ENCODE results near the gene TAF11.
"Not testable (repeated sequence)": the region's sequence is repeated elsewhere in the genome, so short reads cannot be mapped to it uniquely, and the experiment has no call there.

TAF11 gene

DNA sequence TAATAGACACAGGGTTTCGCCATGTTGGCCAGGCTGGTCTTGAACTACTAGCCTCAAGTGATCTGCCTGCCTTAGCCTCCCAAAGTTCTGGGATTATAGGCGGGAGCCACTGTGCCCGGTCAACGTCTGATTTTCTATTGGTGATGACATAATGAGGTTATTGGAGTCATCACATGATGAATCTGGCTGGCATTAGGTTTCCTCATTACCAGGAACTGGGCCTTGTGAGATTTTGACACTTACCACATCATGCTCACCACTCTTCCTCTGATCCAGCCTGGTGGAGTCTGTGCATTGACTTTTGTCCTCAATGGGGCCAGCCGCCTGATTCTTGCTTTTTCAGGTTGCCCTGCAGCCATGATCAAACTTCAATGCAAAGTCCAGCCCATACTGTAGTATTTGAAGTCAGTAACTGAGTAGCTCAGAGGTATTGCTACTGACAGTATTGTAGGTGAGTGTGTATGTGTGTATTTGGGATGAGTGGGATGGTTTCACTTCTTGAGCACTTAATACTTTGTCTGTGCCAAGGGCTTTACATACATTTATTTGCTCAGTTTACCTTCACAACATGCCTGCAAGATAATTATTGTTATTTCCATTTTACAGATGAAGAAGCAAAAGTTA lies 17.3 kb upstream of the TAF11 start:
- DNase-seq (ENCODE audit: low read depth in 2 of 2), result no peak

DNA sequence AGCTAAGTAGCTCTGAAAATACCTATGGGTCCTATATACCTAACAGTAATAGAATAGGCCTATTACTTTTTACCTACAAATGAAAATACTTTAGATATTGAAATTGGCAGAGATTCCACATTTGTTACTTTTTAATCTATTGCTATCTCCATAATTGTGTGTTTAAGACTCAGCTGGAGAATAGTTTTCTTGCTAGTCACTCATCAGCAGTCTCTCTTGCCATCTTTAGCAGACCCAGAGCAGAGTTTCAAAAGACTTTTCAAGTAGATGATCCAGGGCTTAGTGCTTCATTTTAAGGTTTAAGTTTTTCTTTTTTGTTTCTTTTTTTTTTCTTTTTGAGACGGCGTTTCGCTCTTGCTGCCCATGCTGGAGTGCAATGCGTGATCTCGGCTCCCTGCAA lies 14.1 kb upstream of the TAF11 start:
- DNase-seq (ENCODE audit: low read depth in 2 of 2), result no peak

GRCh38 chr6:34900321-34901031 lies 12.6 kb upstream of the TAF11 start:
- no peak for DNase-seq (ENCODE audit: low read depth in 2 of 2)

- not testable (repeated sequence) for DNase-seq (ENCODE audit: low read depth in 2 of 2)
Observed at GRCh38 chr6:34899748-34900147, 11.9 kb upstream of the TAF11 start.

DNA sequence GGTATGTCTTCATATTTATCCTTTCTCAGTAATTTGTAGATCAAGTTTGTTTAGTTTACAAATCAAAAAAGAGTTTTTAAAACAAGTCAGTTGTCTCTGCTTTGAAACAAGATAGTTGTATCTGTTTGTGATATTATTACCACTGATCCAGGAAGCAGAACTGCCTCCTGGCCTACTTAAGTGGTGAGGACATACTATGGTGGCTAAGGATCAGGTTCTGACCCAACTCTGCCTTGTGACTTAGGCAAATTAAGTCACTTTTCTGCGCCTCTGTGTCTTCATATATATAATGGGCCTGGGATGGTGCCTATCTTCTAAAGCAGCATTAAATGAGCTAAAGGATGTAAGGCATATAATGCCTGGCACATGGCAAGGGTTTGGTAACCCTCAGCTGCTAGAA lies 9.9 kb upstream of the TAF11 start:
- no peak for DNase-seq (ENCODE audit: low read depth in 2 of 2)

- no peak for DNase-seq (ENCODE audit: low read depth in 2 of 2)
Observed at GRCh38 chr6:34897130-34897529, 9.3 kb upstream of the TAF11 start.

GRCh38 chr6:34894693-34895092 lies 6.9 kb upstream of the TAF11 start:
- DNase-seq (ENCODE audit: low read depth in 2 of 2), result no peak

GRCh38 chr6:34891296-34891695 lies 3.5 kb upstream of the TAF11 start:
- DNase-seq (ENCODE audit: low read depth in 2 of 2), result no peak

GRCh38 chr6:34890533-34890925 lies 2.7 kb upstream of the TAF11 start:
- no peak for DNase-seq (ENCODE audit: low read depth in 2 of 2)

DNA sequence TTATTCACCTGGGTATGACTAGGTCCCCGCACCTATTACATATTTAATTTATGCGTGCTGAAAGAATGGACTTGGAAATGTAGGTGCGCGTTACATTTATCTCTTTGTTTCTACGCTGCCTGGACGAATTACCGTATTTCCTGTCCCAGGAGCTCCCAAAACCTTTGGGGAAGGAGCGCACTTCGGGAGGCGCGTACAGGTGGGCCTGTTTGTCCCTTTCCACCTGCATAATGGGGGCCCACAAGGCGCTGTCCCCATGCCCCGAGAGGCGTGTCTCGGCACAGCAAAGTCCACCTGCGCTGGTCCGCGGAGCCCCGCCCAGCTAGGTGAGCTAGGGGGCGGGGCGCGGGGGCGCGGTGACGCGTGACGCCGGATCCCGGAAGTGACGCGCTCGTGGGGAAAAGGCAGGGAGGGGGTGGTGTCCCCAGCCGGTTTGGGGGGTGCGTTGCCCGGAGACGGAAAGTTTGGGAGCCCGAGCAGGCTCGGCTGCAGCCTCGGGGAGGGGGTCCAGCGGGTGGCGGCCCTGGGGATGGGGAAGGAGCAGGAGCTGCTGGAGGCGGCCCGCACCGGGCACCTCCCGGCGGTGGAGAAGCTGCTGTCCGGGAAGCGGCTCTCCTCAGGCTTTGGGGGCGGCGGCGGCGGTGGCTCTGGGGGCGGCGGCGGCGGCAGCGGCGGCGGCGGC lies 1.2 kb upstream of the TAF11 start, which contains the start of gene ANKS1A:
Gene ANKS1A (plus strand): TSS at position 382 of the 682 bp plus-strand sequence. CDS start 148 bp downstream, at position 530.
- peak; percentile 83 to 85 for DNase-seq (ENCODE audit: low read depth in 2 of 2)

- no peak for DNase-seq (ENCODE audit: low read depth in 2 of 2)
Observed at GRCh38 chr6:34888514-34888856, 643 bp upstream of the TAF11 start.

DNA sequence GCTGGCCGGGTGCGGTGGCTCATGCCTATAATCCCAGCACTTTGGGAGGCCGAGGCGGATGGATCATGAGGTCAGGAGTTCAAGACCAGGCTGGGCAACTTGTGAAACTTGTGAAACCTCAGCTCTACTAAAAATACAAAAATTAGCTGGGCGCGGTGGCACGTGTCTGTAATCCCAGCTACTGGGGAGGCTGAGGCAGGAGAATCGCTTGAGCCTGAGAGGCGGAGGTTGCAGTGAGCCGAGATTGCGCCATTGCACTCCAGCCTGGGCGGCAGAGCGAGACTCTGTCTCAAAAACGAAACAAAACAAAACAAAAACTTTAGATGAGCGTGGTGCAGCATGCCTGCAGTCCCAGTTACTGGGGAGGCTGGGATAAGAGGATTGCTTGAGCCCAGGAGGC lies 2.0 kb downstream of the TAF11 start:
- DNase-seq (ENCODE audit: low read depth in 2 of 2), result not testable (repeated sequence)

DNA sequence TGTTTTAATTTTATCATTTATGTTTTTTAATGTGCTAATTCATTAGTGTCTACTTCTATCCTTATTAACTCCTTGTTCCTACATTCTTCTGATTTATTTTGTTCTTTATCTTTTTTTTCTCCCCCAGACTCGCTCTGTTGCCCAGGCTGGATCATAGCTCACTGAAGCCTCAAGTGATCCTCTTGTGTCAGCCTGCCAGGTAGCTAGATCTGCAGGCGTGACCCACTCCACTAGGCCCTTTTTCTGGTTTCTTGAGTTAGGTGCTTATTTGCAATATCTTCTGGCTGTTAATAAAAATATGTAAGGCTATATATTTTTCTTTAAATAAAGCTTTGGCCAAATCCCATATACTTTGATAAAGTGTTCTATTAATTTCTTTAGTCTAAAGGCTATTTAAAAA lies 2.8 kb downstream of the TAF11 start:
- DNase-seq (ENCODE audit: low read depth in 2 of 2), result no peak

GRCh38 chr6:34884073-34884472 lies 3.8 kb downstream of the TAF11 start:
- not testable (repeated sequence) for DNase-seq (ENCODE audit: low read depth in 2 of 2)

DNA sequence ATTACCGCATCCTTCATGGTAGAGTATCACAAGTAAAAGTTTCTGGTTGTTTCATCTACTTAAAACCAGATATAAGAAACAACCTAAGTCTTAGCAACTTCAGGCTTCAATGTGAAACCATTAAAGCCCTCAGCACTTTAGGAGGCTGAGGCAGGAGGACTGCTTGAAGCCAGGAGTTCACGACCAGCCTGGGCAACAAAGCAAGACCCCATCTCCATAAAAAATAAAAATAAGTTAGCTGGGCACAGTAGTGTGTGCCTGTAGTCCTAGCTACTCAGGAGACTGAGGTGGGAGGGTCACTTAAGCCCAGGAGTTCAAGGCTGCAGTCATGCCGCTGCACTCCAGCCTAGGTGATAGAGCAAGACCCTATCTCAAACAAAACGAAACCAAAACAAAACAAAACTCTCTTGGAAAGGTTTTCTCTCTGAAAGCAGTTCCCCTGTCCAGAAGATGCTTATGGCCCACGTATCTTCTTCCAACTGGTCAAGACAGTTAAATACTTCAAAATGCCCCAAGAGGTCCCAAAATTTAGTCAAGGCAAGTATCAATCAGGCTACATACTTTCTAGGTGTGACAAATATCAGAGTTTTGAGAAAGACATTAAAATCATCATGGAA lies 9.9 kb downstream of the TAF11 start:
- no peak for DNase-seq (ENCODE audit: low read depth in 2 of 2)

GRCh38 chr6:34877259-34877658 lies 10.6 kb downstream of the TAF11 start:
- no peak for DNase-seq (ENCODE audit: low read depth in 2 of 2)

DNA sequence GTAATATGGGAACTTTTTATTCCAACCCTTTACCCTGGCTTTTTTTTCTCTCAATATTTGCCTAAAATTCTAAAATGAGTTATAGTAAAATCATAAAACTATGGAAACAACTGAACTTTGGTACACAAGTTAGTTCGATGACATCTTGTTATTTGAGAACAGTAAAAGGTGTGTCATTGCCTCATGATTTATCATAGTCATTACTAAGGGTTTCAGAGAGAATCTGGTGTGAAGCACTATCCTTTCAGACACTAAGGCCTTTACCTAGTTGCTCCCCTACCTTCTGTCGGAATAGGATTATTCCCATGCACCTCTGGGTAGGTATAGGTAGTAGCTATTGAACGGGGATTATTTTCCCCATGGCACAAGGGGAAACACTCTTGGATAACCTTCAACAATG lies 11.4 kb downstream of the TAF11 start:
- DNase-seq (ENCODE audit: low read depth in 2 of 2), result no peak

GRCh38 chr6:34875292-34876213 lies 12.3 kb downstream of the TAF11 start:
- DNase-seq (ENCODE audit: low read depth in 2 of 2), result no peak

- DNase-seq (ENCODE audit: low read depth in 2 of 2), result no peak
Observed at GRCh38 chr6:34872332-34872731, 15.5 kb downstream of the TAF11 start.

GRCh38 chr6:34871853-34872252 lies 16.0 kb downstream of the TAF11 start:
- no peak for DNase-seq (ENCODE audit: low read depth in 2 of 2)

- no peak for DNase-seq (ENCODE audit: low read depth in 2 of 2)
Observed at GRCh38 chr6:34867484-34867883, 20.4 kb downstream of the TAF11 start.

- DNase-seq (ENCODE audit: low read depth in 2 of 2), result no peak
Observed at GRCh38 chr6:34866509-34866908, 21.3 kb downstream of the TAF11 start.

Data from activated CD8-positive, alpha-beta memory T cell treated with anti-CD3 and anti-CD28 coated beads for 4 hours (primary cell).